GM18511 (cell line): ENCODE data around the gene STARD13.

Experiments
- ATAC-seq: cut with Tn5 transposase; IDR thresholded peaks from one replicate; pipeline ENCODE4 v1.9.1; 2021; ENCODE audit warnings: mild to moderate bottlenecking, moderate library complexity; ENCODE audit not compliant: unreplicated experiment

The STARD13 gene

DNA sequence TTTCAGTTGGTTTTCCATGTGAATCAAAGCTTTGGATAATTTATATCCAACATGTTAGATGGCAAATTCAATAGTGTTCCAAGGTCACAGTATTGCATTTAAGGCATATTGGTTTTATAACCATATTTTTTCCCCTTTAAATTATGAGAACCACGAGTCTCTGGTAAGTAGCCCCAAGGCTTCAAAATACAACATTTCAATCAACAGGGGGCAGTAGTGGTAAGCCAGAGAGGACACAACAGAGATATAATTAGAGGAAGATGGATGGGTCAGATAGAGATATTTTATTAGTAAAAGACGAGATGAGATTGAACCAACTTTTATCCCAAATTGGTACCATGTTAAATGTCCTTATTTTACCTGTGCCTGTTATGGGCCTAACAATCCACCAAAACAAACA is 216.2 kb downstream of the STARD13 start:
- ATAC-seq: no peak

DNA sequence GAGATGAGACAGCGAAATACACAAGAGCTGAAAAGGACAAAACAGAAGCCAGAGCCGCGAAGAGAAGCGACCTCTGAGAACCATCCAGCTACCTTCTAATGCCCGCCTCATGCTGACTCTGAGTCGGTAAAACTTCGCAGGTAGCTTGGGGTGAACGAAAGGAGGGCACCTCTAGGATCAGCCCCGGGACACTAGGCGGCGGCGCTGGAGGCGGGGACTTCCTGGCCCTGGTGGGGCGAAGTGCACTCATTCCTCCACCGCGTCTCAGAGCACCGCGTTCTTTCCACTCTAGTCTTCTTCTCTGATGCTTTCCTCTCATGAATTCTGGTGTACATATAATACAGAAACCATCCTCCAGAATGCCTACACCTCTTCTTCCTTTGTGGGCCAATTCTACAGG is 219.2 kb downstream of the STARD13 start:
- no peak for ATAC-seq

DNA sequence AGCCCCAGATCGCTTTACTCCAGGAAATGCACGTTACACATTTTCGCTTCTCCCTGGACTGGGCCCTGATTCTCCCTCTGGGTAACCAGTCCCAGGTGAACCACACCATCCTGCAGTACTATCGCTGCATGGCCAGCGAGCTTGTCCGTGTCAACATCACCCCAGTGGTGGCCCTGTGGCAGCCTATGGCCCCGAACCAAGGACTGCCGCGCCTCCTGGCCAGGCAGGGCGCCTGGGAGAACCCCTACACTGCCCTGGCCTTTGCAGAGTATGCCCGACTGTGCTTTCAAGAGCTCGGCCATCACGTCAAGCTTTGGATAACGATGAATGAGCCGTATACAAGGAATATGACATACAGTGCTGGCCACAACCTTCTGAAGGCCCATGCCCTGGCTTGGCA is 224.7 kb downstream of the STARD13 start:
- ATAC-seq: no peak

- ATAC-seq: no peak
Measured at GRCh38 chr13:33058776-33059327, 226.7 kb downstream of the STARD13 start.

GRCh38 chr13:33057019-33057780 is 228.4 kb downstream of the STARD13 start:
- ATAC-seq: peak; percentile 70

DNA sequence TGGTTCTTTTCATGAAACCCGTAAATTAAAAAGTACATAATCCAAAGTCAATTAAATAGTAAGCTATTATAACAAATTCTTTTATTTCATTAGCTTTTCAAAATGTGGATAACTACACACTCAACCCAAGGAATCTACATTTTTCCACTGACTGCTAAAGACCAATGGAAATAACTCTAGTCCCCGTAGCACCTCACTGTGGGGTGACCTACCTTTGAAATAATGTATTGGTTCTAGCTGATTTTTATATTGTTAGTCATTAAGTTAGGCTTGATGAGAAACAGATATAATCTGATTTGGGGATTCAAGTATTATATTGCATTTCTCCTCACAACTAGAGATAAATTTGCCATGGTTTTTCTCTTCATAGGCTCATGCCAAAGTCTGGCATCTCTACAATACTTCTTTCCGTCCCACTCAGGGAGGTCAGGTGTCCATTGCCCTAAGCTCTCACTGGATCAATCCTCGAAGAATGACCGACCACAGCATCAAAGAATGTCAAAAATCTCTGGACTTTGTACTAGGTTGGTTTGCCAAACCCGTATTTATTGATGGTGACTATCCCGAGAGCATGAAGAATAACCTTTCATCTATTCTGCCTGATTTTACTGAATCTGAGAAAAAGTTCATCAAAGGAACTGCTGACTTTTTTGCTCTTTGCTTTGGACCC is 232.0 kb downstream of the STARD13 start:
- no peak for ATAC-seq
